ENCODE results near the gene PIGU.

- TF ChIP-seq POLR2A (IDR thresholded peaks at IDR 0.05) = no peak
- TF ChIP-seq CTCF (IDR thresholded peaks at IDR 0.05) = no peak
- TF ChIP-seq EP300 (IDR thresholded peaks at IDR 0.05) = no peak
These were observed 35.0 kb upstream of the PIGU start for GRCh38 chr20:34711813-34712430.
